MM.1S (cell line): Measurements from ENCODE around the gene MLIP.

Experiments
- EZH2 ChIP-seq: fragments of 300-600 bp; sonication (generic); optimal IDR thresholded peaks from 2 replicates; pipeline ENCODE3; 2017; ENCODE audit warnings: low read depth, mild to moderate bottlenecking, antibody characterized with exemption, low read length, mixed read lengths
- EZH2phosphoT487 ChIP-seq: fragments of 300-600 bp; sonication (generic); IDR thresholded peaks from 2 replicates; pipeline ENCODE4 v1.6.1; 2018; ENCODE audit warnings: antibody characterized with exemption, low read length

DNA sequence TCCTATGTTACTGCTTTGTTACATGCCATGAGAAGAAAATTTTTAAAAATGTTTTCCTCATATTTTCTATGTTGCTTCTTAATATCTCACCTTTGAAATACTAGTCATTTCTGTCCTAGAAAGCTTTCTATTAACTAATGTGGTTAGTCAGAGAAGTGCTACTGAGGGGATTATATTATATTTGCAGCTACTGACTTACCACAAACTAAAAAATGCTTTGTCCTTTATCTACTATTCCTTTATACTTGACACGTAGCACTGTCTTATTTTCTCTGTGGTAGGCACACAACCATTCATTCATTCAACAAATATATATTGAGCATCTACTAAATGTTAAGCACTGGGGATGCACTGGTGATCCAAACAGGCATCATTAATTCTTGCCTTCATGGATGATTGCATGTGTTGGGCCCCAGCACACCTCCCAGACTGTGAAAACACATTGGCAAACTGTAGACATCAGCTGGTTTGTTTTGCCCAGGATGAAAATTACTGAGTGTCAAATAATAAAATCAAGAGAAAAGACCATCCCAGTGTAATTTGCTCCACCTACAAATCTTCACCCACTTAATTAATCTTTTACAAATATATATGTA, 10.7 kb upstream of the MLIP start:
- no peak for TF ChIP-seq EZH2phosphoT487
- TF ChIP-seq EZH2: no peak
